DMS79 (cell line): ENCODE results near the gene UBL4A.

Experiments
- DNase-seq: peaks from one replicate; lab custom pipeline; 2025; lab: John Stamatoyannopoulos, UW

The UBL4A gene

GRCh38 chrX:154462396-154462795, 24.0 kb downstream of the UBL4A start:
- no peak for DNase-seq

DNA sequence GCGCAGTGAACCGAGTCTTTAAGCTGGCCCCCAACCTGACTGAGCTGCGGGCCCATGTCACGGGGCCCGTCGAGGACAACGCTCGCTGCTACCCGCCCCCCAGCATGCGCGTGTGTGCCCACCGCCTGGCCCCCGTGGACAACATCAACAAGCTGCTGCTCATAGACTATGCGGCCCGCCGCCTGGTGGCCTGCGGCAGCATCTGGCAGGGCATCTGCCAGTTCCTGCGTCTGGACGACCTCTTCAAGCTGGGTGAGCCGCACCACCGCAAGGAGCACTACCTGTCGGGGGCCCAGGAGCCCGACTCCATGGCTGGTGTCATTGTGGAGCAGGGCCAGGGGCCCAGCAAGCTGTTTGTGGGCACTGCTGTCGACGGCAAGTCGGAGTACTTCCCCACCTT, 26.1 kb downstream of the UBL4A start:
- DNase-seq, result no peak

GRCh38 chrX:154459832-154460231, 26.6 kb downstream of the UBL4A start:
- no peak for DNase-seq

DNA sequence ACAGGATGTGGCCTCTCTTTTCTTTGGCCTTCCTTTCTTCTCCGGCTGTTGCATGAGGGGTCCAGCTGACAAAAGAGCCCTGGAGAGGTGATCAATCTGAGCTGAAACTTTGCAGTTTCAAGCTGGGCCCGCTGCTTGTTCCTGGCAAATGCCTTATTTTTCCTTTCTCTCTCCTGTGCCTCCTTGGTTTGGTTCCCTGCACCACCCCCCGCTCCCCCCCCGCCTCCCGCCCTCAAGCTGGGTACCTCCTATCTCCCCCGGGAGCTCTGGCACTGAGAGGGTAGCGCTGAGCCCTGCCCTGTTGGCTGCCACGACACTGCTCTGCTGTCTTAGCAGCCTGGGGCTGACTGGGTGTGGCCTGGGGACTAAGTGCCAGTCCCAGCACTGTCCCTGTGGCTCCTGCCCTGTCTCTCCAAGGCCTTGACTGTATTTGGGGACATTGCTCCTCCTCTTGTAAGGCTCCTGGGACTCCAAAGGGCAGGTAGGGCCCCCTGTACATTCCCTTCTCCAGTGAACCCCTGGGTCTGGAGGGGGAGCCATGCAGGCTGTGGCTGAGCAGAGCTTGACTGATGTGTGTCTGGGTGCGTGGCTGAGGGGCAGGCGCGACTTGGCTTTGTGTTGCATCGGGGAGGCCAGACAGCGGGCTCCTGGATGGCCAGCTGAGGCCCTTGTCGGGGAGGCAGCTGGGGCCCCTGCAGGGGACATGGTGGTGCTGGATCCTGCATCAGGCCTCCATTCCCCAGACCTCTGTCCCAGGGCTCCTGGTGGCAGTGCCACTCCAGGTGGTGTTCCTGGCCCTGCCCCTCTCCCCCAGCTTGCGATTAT, 27.2 kb downstream of the UBL4A start:
- no peak for DNase-seq

DNA sequence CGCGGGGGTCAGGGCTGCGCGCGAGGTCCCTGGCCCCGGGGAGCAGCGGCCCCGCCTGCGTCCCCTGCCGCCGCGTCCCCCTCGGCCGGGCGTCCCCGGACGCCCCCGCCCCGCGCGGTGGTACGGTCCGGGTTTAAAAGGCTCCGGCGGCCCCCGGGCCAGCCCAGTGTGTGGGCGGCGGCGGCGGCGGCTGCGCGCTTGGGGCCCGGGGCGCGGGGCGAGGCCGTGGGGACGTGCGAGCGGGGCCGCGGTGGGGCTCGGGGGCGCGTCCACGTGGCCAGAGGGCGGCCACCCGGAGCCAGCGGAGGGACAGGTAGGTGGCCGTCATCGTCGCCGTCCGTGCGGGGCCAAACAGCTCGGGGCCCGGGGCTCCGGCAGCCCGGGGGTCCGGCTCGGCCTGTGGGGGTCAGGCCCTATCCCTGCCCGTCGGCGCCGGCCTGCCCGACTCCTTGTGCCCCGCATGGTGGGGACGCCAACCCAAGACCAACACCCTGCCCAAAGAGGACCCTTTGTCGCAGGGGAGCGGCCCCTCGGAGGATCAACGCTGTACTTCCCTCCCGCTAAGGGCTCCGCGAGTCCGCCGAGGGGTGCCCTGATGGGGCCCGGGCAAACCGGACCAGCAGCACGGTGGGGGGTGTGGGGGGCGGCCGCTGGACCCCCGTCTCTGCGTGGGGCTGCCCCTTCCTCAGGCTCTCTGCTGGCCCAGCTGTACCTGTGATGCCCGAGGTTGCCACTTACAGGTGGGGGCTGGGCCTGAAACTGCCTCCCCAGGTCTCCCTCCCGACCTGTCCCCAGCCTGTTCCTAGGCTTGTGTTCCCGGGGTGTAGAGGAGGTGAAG, 28.1 kb downstream of the UBL4A start, which contains the start of gene PLXNA3:
Gene PLXNA3 (plus strand): TSS at position 166 of the 838 bp plus-strand sequence. CDS start 1,903 bp downstream, outside the sequence.
- DNase-seq, result no peak

- DNase-seq, result no peak
These were observed 28.8 kb downstream of the UBL4A start for GRCh38 chrX:154457491-154458115.

DNA sequence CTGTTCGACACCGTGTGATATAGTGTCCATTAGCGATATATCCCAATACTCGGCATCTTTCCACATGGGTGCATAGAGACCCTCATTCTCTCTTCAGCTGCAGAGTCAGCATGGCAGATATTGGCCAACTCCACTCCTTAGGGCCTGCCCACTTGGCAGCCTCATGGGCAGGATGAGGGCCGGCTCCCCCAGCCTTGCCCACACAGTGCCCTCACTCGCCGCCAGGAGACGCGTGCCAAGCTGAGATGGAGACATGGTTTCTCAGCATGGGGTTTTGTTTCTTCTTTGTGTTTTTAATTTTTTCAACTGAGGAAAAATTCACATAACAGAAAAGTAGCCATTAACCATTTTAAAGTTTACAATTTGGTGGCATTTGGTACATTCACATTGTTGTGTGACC, 33.6 kb downstream of the UBL4A start:
- DNase-seq, result no peak

DNA sequence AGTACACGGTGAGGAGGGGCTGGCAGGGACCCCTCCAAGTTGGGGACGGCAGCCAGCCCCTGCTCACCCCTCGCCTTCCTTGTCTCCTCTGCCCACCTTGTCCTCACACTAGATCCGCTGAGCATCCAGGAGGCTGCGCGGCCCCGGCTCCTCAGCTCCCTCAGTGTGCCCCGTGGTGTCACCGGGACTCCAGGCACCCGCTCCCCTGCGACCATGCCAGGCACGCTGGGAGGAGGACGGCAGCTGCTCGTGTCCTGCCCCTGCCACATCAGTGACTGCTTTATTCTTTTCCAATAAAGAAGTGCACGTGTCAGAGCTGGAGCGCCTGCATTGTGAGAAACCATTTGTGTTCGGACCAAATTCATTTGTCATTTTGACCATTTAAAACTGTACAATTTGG, 36.1 kb downstream of the UBL4A start:
- no peak for DNase-seq

DNA sequence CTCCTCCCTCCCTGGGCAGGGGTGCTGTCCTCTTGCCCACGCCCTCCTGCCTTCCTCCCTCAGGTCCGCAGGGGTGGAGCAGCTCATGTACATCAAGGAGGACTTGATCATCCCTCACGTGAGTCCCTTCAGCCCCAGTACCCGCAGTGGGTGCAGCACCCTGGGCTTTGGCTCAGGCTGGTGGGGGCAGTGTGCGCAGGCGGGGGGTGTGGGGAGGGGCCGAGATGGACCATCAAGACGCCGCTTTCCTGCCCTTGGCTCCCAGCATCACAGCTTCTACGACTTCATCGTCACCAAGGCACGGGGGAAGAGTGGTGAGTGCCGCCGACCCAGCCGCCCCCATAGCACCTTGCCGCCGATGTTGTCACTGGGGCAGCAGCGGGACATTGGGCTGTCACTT, 36.8 kb downstream of the UBL4A start:
- DNase-seq, result no peak

DNA sequence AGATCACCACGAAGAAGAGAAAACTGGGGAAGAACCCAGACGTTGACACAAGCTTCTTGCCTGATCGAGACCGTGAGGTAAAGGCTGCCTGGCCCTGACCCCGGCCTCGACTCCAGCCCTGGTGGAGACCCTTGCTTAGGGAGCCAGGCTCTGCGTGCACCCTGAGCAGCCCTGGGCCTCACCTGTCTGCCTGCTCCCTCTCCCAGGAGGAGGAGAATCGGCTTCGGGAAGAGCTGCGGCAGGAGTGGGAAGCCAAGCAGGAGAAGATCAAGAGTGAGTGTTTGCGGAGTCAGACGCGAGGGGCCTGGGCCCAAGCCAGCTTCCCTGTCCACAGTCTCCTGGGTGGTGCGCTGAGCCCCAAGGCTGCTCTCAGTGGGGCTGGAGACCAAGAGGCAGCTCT, 37.9 kb downstream of the UBL4A start:
- DNase-seq, result no peak

DNA sequence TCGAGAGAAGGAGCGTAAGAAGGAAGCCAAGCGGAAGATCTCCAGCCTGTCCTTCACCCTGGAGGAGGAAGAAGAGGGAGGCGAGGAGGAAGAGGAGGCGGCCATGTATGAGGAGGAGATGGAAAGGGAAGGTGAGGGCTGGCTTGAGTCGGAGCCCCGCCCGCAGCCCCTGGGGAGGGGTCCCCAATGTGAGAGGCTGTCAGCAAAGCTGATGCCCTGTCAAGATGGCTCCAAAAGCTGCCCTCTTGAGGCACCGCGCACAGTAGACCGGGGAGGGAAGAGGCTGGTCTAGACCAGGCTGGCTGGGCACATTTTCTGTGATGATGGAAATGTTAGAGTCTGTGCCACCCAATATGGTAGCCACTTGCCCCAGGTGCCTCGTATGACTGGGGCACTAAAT, 40.0 kb downstream of the UBL4A start:
- DNase-seq, result no peak

- no peak for DNase-seq
These were observed 40.6 kb downstream of the UBL4A start for GRCh38 chrX:154445776-154446175.

GRCh38 chrX:154444755-154445246, 41.6 kb downstream of the UBL4A start:
- no peak for DNase-seq

GRCh38 chrX:154443992-154444754, 42.2 kb downstream of the UBL4A start, which contains the start of gene FAM50A:
Gene FAM50A (plus strand): TSS chrX:154444141. CDS start chrX:154444236, 95 bp downstream.
- DNase-seq, result peak; percentile 18

GRCh38 chrX:154443479-154443910, 42.9 kb downstream of the UBL4A start:
- DNase-seq, result no peak

- DNase-seq, result no peak
These were observed 44.3 kb downstream of the UBL4A start for GRCh38 chrX:154441984-154442707.

- DNase-seq, result no peak
These were observed 44.9 kb downstream of the UBL4A start for GRCh38 chrX:154441564-154441963.

DNA sequence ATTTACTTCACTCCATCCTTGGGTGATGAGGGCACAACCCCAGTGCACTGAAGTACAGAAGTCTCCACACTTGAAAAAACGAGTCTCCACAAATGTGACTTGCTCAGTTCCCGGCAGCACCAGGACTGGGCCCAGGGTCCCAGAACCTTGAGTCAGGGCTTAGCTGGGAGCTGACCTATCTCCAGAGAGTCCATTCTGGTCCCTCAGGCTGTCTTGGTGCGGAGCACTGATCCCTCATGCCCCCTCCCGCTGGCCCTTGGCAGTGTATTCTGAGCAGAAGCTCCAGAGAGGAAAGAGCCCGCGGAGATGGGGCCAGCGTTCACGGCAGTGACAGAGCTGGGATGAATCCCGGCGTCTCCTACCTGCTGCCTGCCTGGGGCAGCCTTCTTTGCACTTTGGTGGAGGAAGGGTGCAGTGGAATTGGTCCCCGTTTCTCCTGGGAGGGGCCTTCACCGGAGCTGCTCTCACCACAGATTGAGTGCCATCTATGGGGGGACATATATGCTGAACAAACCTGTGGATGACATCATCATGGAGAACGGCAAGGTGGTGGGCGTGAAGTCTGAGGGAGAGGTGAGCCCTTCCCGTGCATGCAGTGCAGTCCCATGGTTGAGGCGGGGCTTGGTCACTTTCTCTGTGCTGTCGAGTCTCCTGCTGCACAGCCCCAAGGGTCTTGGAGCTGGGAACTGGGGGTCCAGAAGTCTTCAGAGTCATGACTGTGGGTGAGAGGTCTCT, 45.6 kb downstream of the UBL4A start:
- no peak for DNase-seq

DNA sequence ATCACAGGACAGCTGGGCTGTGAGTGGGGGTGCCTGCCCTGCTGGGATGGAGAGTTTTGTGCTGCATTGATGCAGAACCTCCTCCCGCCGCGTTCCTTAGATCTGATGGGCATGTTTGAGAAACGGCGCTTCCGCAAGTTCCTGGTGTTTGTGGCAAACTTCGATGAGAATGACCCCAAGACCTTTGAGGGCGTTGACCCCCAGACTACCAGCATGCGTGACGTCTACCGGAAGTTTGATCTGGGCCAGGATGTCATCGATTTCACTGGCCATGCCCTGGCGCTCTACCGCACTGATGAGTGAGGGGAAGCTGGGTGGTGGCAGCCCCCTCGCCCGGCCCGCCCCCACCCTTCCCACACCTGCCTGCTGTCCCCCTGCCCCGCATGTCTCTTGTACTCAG, 46.6 kb downstream of the UBL4A start:
- DNase-seq, result no peak
